Neural progenitor cell (in vitro differentiated cells): ENCODE results near the gene EIF4E.

Experiments used
- EZH2 ChIP-seq: fragments of 200-600 bp; sonication (generic); IDR thresholded peaks from 2 replicates; pipeline ENCODE4 v1.6.1; 2017; ENCODE audit warnings: antibody characterized with exemption, mild to moderate bottlenecking, moderate library complexity
- TF ChIP-seq, protein P1 (sequence below): fragments of 200-600 bp; sonication (generic); IDR thresholded peaks from 2 replicates; pipeline ENCODE4 v1.5.1; 2017; ENCODE audit warnings: antibody characterized with exemption, mild to moderate bottlenecking

- TF ChIP-seq, protein P1, sequence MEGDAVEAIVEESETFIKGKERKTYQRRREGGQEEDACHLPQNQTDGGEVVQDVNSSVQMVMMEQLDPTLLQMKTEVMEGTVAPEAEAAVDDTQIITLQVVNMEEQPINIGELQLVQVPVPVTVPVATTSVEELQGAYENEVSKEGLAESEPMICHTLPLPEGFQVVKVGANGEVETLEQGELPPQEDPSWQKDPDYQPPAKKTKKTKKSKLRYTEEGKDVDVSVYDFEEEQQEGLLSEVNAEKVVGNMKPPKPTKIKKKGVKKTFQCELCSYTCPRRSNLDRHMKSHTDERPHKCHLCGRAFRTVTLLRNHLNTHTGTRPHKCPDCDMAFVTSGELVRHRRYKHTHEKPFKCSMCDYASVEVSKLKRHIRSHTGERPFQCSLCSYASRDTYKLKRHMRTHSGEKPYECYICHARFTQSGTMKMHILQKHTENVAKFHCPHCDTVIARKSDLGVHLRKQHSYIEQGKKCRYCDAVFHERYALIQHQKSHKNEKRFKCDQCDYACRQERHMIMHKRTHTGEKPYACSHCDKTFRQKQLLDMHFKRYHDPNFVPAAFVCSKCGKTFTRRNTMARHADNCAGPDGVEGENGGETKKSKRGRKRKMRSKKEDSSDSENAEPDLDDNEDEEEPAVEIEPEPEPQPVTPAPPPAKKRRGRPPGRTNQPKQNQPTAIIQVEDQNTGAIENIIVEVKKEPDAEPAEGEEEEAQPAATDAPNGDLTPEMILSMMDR: no peak
- no peak for TF ChIP-seq EZH2
Measured at GRCh38 chr4:98932539-98932938, 3.6 kb upstream of the EIF4E start.
